ENCODE measurements around the gene CCNY.

DNA sequence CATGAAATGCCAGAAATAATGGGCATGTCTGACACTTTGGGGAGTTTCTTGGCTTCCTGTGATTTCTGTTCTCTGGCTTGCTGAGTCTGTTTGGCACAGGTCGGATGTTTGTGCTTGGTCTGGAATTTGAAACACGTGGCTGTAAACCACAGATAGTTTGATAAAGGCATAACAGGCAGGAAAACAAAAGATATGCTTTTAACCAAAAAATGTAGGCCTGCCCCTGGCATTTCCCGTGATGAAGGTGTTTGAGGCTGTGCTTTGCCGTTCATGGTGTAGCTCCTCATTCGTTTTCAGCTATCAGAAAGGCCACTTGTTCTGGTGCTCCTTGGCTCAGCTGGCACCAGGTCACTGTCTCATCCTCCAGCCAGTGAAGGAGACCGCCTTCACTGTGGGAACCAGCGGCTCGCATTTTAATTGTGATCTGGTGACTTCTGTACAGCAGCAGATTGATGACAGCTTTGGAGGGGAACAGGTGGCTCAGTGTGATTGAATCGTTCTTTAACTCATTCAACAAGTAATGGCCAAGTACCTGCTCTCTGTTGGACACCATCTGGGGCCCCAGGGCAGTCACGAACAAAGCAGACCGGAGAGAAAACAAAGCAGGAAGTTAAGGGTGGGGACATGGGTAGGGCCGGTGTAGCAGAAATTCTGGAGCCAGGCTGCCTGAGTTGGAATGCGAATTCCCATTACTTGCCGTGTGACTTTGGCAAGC lies 111.5 kb downstream of the CCNY start:
- TF ChIP-seq, protein P1, sequence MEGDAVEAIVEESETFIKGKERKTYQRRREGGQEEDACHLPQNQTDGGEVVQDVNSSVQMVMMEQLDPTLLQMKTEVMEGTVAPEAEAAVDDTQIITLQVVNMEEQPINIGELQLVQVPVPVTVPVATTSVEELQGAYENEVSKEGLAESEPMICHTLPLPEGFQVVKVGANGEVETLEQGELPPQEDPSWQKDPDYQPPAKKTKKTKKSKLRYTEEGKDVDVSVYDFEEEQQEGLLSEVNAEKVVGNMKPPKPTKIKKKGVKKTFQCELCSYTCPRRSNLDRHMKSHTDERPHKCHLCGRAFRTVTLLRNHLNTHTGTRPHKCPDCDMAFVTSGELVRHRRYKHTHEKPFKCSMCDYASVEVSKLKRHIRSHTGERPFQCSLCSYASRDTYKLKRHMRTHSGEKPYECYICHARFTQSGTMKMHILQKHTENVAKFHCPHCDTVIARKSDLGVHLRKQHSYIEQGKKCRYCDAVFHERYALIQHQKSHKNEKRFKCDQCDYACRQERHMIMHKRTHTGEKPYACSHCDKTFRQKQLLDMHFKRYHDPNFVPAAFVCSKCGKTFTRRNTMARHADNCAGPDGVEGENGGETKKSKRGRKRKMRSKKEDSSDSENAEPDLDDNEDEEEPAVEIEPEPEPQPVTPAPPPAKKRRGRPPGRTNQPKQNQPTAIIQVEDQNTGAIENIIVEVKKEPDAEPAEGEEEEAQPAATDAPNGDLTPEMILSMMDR (IDR thresholded peaks at IDR 0.05; ENCODE audit: insufficient read depth, low read depth, low read length): no peak
- TF ChIP-seq EZH2 (IDR thresholded peaks at IDR 0.05; ENCODE audit: insufficient read depth, low read length): no peak

All from astrocyte (in vitro differentiated cells and primary cell).